Activated CD4-positive, alpha-beta memory T cell treated with anti-CD3 and anti-CD28 coated beads, Interleukin-2, amount 10 ng/mL, durations not matched to agents 7 days and 5 days (primary cell): ENCODE measurements around the gene JADE3. TPM values are rescaled to one million over a fixed set of nuclear protein-coding genes. Genes with fewer than 3 reads are reported as not detected.
A peak's percentile ranks its signal among the peaks of the same experiment; 100 is the strongest.

ENCODE experiments used
- CTCF ChIA-PET: fragments of 350-600 bp; sonication (Branson Sonifier 250); formaldehyde crosslinking; loops from one replicate; lab custom pipeline; 2021; ENCODE audit warnings: antibody characterized with exemption, inconsistent platforms; lab: Charles Lee
- POLR2A ChIA-PET: fragments of 350-600 bp; sonication (Branson Sonifier 250); formaldehyde crosslinking; loops from one replicate; lab custom pipeline; 2021; ENCODE audit warnings: antibody characterized with exemption; lab: Charles Lee
- DNase-seq: peaks from one replicate; pipeline ENCODE4 v3.0.0-alpha.2; 2020
- H3K27ac Mint-ChIP-seq: one replicate; pipeline ENCODE4 v1.8.0; 2021; ENCODE audit warnings: mild to moderate bottlenecking, mixed read lengths
- H3K27me3 Mint-ChIP-seq: one replicate; pipeline ENCODE4 v1.8.0; 2021; ENCODE audit warnings: mixed read lengths
- H3K36me3 Mint-ChIP-seq: one replicate; pipeline ENCODE4 v1.8.0; 2021; ENCODE audit warnings: low read depth, mixed read lengths
- H3K4me1 Mint-ChIP-seq: one replicate; pipeline ENCODE4 v1.8.0; 2021; ENCODE audit warnings: mixed read lengths
- H3K4me3 Mint-ChIP-seq: one replicate; pipeline ENCODE4 v1.8.0; 2021; ENCODE audit warnings: mild to moderate bottlenecking, mixed read lengths
- H3K9me3 Mint-ChIP-seq: one replicate; pipeline ENCODE4 v1.8.0; 2021; ENCODE audit warnings: mixed read lengths
- total RNA-seq, 2 experiments: library from RNA; stranded (reverse); gene quantifications; one replicate each; pipeline ENCODE4 v1.2.3, GENCODE V29; 2021

JADE3 gene
- total RNA-seq, 2 experiments from 2014 or later, result 1.5 to 2.2 TPM

GRCh38 chrX:46912603-46913491, 626 bp downstream of the JADE3 start:
- H3K36me3 Mint-ChIP-seq, result no peaks in the 10 kb centered on the region
- H3K4me3 Mint-ChIP-seq, result peak overlapping the region; percentile 73
- H3K9me3 Mint-ChIP-seq, result no peaks in the 10 kb centered on the region
- H3K4me1 Mint-ChIP-seq, result peaks cover 16% of the 10 kb centered on the region
- H3K27me3 Mint-ChIP-seq, result peaks cover 49% of the 10 kb centered on the region
- peak; percentile 36 for DNase-seq
- POLR2A ChIA-PET, result interaction anchor here (0.6 kb wide), 1 partner anchor 74 kb away, joined by 3 read pairs; no protein-coding TSS in a partner anchor
- no peak overlapping the region for H3K27ac Mint-ChIP-seq
- CTCF ChIA-PET, result interaction anchor here (0.6 to 2.3 kb wide), 2 partner anchors 9 to 79 kb away, joined by 4 to 7 read pairs; no protein-coding TSS in a partner anchor

- DNase-seq, result no peak
- ChIA-PET POLR2A (no interaction called here), CTCF (interaction anchor here (0.6 to 2.3 kb wide), 2 partner anchors 10 to 80 kb away, joined by 4 to 7 read pairs; no protein-coding TSS in a partner anchor)
- peaks cover 16% of the 10 kb centered on the region for H3K4me1 Mint-ChIP-seq
- H3K27ac Mint-ChIP-seq, result no peak overlapping the region
- H3K36me3 Mint-ChIP-seq, result no peaks in the 10 kb centered on the region
- no peaks in the 10 kb centered on the region for H3K9me3 Mint-ChIP-seq
- peaks cover 41% of the 10 kb centered on the region for H3K27me3 Mint-ChIP-seq
- H3K4me3 Mint-ChIP-seq, result peak overlapping the region; percentile 73
These were observed 1.4 kb downstream of the JADE3 start for GRCh38 chrX:46913667-46914066.

GRCh38 chrX:46916273-46916672, 4.1 kb downstream of the JADE3 start:
- Mint-ChIP-seq H3K4me1 (peaks cover 16% of the 10 kb centered on the region), H3K4me3 (no peak overlapping the region), H3K9me3 (peaks cover 3% of the 10 kb centered on the region), H3K27me3 (peaks cover 33% of the 10 kb centered on the region), H3K36me3 (no peaks in the 10 kb centered on the region), H3K27ac (no peak overlapping the region)
- DNase-seq, result no peak
- CTCF ChIA-PET, result no interaction called here
- POLR2A ChIA-PET, result no interaction called here

- Mint-ChIP-seq H3K4me1 (peaks cover 16% of the 10 kb centered on the region), H3K36me3 (no peaks in the 10 kb centered on the region)
- CTCF ChIA-PET, result no interaction called here
These were observed 5.4 kb downstream of the JADE3 start for GRCh38 chrX:46917622-46918021.

GRCh38 chrX:46918434-46918833, 6.2 kb downstream of the JADE3 start:
- Mint-ChIP-seq H3K4me1 (peaks cover 15% of the 10 kb centered on the region), H3K9me3 (peaks cover 3% of the 10 kb centered on the region), H3K36me3 (no peaks in the 10 kb centered on the region), H3K27me3 (peaks cover 33% of the 10 kb centered on the region), H3K4me3 (no peak overlapping the region), H3K27ac (no peak overlapping the region)
- DNase-seq, result no peak
- CTCF ChIA-PET, result no interaction called here
- POLR2A ChIA-PET, result no interaction called here

More at GRCh38 chrX:46917622-46918021, 5.4 kb downstream of the JADE3 start:
- Mint-ChIP-seq H3K9me3 (peaks cover 3% of the 10 kb centered on the region), H3K27me3 (peaks cover 34% of the 10 kb centered on the region), H3K27ac (no peak overlapping the region), H3K4me3 (no peak overlapping the region)
- POLR2A ChIA-PET, result no interaction called here
- no peak for DNase-seq

GRCh38 chrX:46920235-46920634, 8.0 kb downstream of the JADE3 start:
- CTCF ChIA-PET, result no interaction called here
- H3K27ac Mint-ChIP-seq, result no peak overlapping the region
- POLR2A ChIA-PET, result no interaction called here
- no peak overlapping the region for H3K4me3 Mint-ChIP-seq
- H3K36me3 Mint-ChIP-seq, result no peaks in the 10 kb centered on the region
- DNase-seq, result no peak
- H3K9me3 Mint-ChIP-seq, result peaks cover 3% of the 10 kb centered on the region
- no peaks in the 10 kb centered on the region for H3K4me1 Mint-ChIP-seq
- H3K27me3 Mint-ChIP-seq, result peaks cover 17% of the 10 kb centered on the region

- POLR2A ChIA-PET, result no interaction called here
- Mint-ChIP-seq H3K4me1 (no peaks in the 10 kb centered on the region), H3K36me3 (no peaks in the 10 kb centered on the region), H3K27me3 (peaks cover 9% of the 10 kb centered on the region), H3K9me3 (peaks cover 3% of the 10 kb centered on the region), H3K27ac (no peak overlapping the region), H3K4me3 (no peak overlapping the region)
- DNase-seq, result no peak
- CTCF ChIA-PET, result no interaction called here
These were observed 10.4 kb downstream of the JADE3 start for GRCh38 chrX:46922611-46923010.

- H3K27me3 Mint-ChIP-seq, result no peaks in the 10 kb centered on the region
- ChIA-PET POLR2A (no interaction called here), CTCF (no interaction called here)
- H3K4me3 Mint-ChIP-seq, result no peak overlapping the region
- H3K27ac Mint-ChIP-seq, result no peak overlapping the region
- DNase-seq, result no peak
- no peaks in the 10 kb centered on the region for H3K9me3 Mint-ChIP-seq
- no peaks in the 10 kb centered on the region for H3K36me3 Mint-ChIP-seq
- no peaks in the 10 kb centered on the region for H3K4me1 Mint-ChIP-seq
These were observed 15.5 kb downstream of the JADE3 start for GRCh38 chrX:46927718-46928117.

GRCh38 chrX:46929439-46930261, 17.4 kb downstream of the JADE3 start:
- Mint-ChIP-seq H3K36me3 (no peaks in the 10 kb centered on the region), H3K27me3 (no peaks in the 10 kb centered on the region), H3K9me3 (no peaks in the 10 kb centered on the region), H3K4me1 (no peaks in the 10 kb centered on the region), H3K27ac (no peak overlapping the region), H3K4me3 (no peak overlapping the region)
- POLR2A ChIA-PET, result no interaction called here
- no peak for DNase-seq
- CTCF ChIA-PET, result no interaction called here

- Mint-ChIP-seq H3K4me3 (no peak overlapping the region), H3K9me3 (no peaks in the 10 kb centered on the region), H3K27ac (no peak overlapping the region), H3K27me3 (no peaks in the 10 kb centered on the region), H3K4me1 (no peaks in the 10 kb centered on the region), H3K36me3 (no peaks in the 10 kb centered on the region)
- no peak for DNase-seq
- ChIA-PET CTCF (no interaction called here), POLR2A (no interaction called here)
These were observed 23.1 kb downstream of the JADE3 start for GRCh38 chrX:46935295-46935694.

GRCh38 chrX:46938589-46938988, 26.4 kb downstream of the JADE3 start:
- Mint-ChIP-seq H3K36me3 (no peaks in the 10 kb centered on the region), H3K27me3 (peaks cover 2% of the 10 kb centered on the region), H3K4me1 (no peaks in the 10 kb centered on the region), H3K9me3 (no peaks in the 10 kb centered on the region), H3K4me3 (no peak overlapping the region), H3K27ac (no peak overlapping the region)
- DNase-seq, result no peak
- POLR2A ChIA-PET, result no interaction called here
- CTCF ChIA-PET, result no interaction called here

- no peak for DNase-seq
- Mint-ChIP-seq H3K9me3 (no peaks in the 10 kb centered on the region), H3K36me3 (no peaks in the 10 kb centered on the region), H3K27ac (no peak overlapping the region), H3K4me3 (no peak overlapping the region), H3K27me3 (peaks cover 2% of the 10 kb centered on the region), H3K4me1 (no peaks in the 10 kb centered on the region)
- CTCF ChIA-PET, result no interaction called here
- POLR2A ChIA-PET, result no interaction called here
These were observed 29.1 kb downstream of the JADE3 start for GRCh38 chrX:46941341-46941740.

- Mint-ChIP-seq H3K27me3 (no peaks in the 10 kb centered on the region), H3K36me3 (no peaks in the 10 kb centered on the region), H3K4me1 (peaks cover 3% of the 10 kb centered on the region), H3K27ac (no peak overlapping the region), H3K9me3 (no peaks in the 10 kb centered on the region), H3K4me3 (no peak overlapping the region)
- POLR2A ChIA-PET, result no interaction called here
- no peak for DNase-seq
- CTCF ChIA-PET, result no interaction called here
These were observed 40.9 kb downstream of the JADE3 start for GRCh38 chrX:46953137-46953527.
